Breast epithelium (tissue), 3 donors: ENCODE results near the gene ARID4B.

ENCODE experiments used
- CTCF ChIP-seq, 3 donors: fragments of 450-650 bp; IDR thresholded peaks; one replicate each; pipeline ENCODE4 v1.5.1; 2016 to 2017; ENCODE audit warnings: antibody characterized with exemption in 3 of 3, mild to moderate bottlenecking in 3 of 3, moderate library complexity in 3 of 3
- POLR2A ChIP-seq: fragments of 450-650 bp; IDR thresholded peaks from one replicate; pipeline ENCODE4 v1.6.1; 2016; ENCODE audit warnings: antibody characterized with exemption, mild to moderate bottlenecking, moderate library complexity

- TF ChIP-seq CTCF (IDR thresholded peaks at IDR 0.05) (no peak), POLR2A (no peak)
These were observed 15.7 kb upstream of the ARID4B start for GRCh38 chr1:235343726-235344125.
